SJCRH30 (cell line): ENCODE data around the gene RETSAT. TPM values are rescaled to one million over a fixed set of nuclear protein-coding genes. Genes with fewer than 3 reads are reported as not detected.
"Not testable (repeated sequence)": the region's sequence is repeated elsewhere in the genome, so short reads cannot be mapped to it uniquely, and the experiment has no call there.

ENCODE experiments used
- DNase-seq, 2 experiments: peaks; one replicate each; pipeline ENCODE4 v3.0.0-alpha.2; 2015 to 2020
- H3K27ac ChIP-seq: fragments of 250-450 bp; sonication (Bioruptor Pico); 2 replicates; pipeline ENCODE4 v1.5.1; 2020; ENCODE audit warnings: mild to moderate bottlenecking, moderate library complexity
- H3K27me3 ChIP-seq: fragments of 250-450 bp; sonication (Bioruptor Pico); 2 replicates; pipeline ENCODE4 v1.5.1; 2020; ENCODE audit warnings: mild to moderate bottlenecking, moderate library complexity
- H3K36me3 ChIP-seq: fragments of 250-450 bp; sonication (Bioruptor Pico); 2 replicates; pipeline ENCODE4 v1.5.1; 2020; ENCODE audit warnings: mild to moderate bottlenecking, moderate library complexity
- H3K4me1 ChIP-seq: fragments of 250-450 bp; sonication (Bioruptor Pico); 2 replicates; pipeline ENCODE4 v1.5.1; 2020; ENCODE audit warnings: mild to moderate bottlenecking, moderate library complexity
- H3K4me3 ChIP-seq: fragments of 250-450 bp; sonication (Bioruptor Pico); 2 replicates; pipeline ENCODE4 v1.5.1; 2020; ENCODE audit warnings: mild to moderate bottlenecking, moderate library complexity
- H3K9me3 ChIP-seq: fragments of 250-450 bp; sonication (Bioruptor Pico); replicated peaks from 2 replicates; pipeline ENCODE4 v1.5.1; 2020; ENCODE audit warnings: mild to moderate bottlenecking, moderate library complexity
- total RNA-seq: library from RNA; depleted of rRNA; stranded (reverse); fragments of >200 nt; shearing (Covaris generic); gene quantifications from 2 replicates; pipeline ENCODE4 v1.2.3, GENCODE V29; 2014

The RETSAT gene
- total RNA-seq, 1 experiment from 2014 or later = 11.0 TPM

DNA sequence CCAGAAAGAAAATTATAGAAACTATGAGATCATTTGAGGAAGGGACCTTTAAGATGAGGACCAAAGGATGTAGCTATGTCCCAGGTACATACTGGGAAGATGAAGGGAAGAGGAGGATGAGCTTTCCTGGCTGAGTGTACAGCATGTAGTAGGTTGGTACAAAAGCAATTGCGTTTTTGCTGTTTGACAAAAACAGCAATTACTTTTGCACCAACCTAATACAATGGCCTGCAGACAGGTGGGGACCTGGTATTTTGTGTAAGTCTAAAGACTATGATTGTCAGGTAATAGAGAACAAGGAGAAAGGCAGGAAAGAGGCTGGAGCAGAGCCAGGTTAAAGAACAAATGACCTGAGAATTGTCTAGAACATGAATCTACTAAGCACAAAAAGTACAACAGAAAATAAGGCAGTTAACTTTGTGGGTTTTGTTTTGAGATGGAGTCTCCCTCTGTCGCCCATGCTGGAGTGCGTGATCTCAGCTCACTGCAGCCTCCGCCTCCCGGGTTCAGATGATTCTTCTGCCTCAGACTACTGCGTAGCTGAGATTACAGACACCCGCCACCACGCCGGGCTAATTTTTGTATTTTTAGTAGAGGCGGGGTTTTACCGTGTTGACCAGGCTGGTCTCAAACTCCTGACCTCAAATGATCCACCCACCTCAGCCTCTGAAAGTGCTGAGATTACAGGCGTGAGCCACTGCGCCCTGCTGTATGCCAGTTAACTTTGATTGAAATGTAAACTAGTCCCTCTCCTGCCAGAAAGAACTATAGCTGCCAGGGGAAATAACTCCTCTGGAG, 23.3 kb downstream of the RETSAT start:
- H3K9me3 ChIP-seq = no peaks in the 10 kb centered on the region
- 0 out of 2 replicates have a peak, but pooled peaks cover 5% of the 10 kb centered on the region for H3K36me3 ChIP-seq
- no peak overlapping the region for H3K4me3 ChIP-seq
- H3K27ac ChIP-seq = no peak overlapping the region
- DNase-seq = no peak
- H3K27me3 ChIP-seq = no peaks in the 10 kb centered on the region
- H3K4me1 ChIP-seq = peaks cover under 1% of the 10 kb centered on the region; the same call in 1 of the 2 replicates

DNA sequence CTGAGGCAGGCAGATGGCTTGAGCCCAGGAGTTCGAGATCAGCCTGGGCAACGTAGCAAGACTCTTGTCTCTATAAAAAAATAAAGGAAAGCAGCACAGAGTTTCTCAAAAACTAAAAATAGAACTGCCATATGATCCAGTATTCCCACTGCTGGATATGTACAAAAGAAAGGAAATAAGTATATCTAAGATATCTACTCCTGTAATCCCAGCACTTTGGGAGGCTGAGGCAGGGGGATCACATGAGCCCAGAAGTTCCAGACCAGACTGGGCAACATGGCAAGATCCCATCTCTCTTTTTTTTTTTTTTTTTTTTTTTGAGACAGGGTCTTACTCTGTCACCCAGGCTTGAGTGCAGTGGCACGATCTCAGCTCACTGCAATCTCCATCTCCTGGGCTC, 24.6 kb downstream of the RETSAT start:
- not testable (repeated sequence) for H3K4me3 ChIP-seq, H3K4me1 ChIP-seq, DNase-seq, H3K27ac ChIP-seq, H3K27me3 ChIP-seq, H3K9me3 ChIP-seq
- H3K36me3 ChIP-seq = peaks cover 12% of the 10 kb centered on the region; the same call in 1 of the 2 replicates

DNA sequence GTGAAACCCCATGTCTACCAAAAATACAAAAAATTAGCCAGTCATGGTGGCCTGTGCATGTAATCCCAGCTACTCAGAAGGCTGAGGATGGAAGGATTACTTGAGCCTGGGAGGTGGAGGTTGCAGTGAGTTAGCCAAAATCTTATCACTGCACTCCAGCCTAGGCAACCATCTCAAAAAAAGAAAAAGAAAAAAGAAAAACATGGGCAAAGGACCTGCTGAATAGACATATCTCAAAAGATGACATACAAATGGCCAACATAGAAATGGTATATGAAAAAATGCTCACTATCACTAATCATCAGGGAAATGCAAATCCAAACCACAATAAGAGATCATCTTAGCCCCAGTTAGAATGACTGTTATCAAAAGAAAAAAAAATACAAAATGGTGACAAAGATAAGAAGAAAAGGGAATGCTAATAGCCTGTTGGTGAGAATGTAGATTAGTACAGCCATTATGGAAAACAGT, 25.1 kb downstream of the RETSAT start:
- no peak overlapping the region for H3K4me3 ChIP-seq
- peaks cover 15% of the 10 kb centered on the region; the same call in 1 of the 2 replicates for H3K36me3 ChIP-seq
- H3K9me3 ChIP-seq = no peaks in the 10 kb centered on the region
- peaks cover 3% of the 10 kb centered on the region; the same call in 1 of the 2 replicates for H3K4me1 ChIP-seq
- DNase-seq = no peak
- no peak overlapping the region for H3K27ac ChIP-seq
- no peaks in the 10 kb centered on the region for H3K27me3 ChIP-seq

DNA sequence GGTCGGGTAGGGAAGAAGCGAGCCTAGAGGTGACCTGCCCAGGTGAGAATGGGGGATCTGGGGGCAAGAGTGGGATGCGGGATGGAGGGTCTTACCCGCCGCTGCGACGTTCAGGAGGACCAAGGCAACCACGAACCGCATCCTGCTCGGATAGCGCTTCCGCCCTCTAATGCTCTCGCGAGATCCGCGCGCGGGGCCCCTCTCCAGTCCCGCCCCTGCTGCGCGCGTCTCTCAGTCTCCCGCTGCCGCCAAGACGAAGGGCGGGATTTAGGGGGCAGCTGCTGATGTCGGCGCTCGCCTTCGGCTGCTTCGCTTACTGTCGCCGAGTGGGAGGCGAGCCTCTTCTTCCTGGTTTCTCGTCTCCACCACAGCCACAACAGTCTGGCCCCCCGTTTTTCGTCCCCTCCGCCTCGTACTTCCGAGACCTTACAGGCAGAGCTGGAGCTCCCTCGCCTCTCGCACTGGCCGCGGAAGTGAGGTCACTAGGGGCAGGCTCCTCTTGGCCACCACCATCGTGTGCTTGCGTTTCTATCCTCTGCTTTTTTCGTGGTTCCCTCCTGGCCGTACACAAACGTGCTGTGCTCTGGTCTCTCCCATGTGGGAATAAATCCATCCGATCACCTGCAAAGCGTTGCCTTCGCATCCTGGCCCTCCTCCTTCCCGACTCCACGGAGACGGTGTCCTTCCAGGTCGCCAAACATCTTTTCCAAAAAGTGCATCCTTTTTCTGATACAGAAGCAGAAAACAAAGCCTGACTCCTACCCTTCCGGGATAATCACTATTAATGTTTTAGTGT, 26.3 kb downstream of the RETSAT start, which contains the start of gene TGOLN2:
Gene TGOLN2, minus strand, starts transcription at position 168 of the 796 bp plus-strand sequence. Its CDS starts 27 bp downstream, at position 141.
- DNase-seq = peak; percentile 96 to 97
- Histone ChIP-seq H3K4me1 (peaks cover 3% of the 10 kb centered on the region; the same call in 1 of the 2 replicates), H3K4me3 (peak within 1 kb of the TSS; percentile 82), H3K36me3 (peaks cover 26% of the 10 kb centered on the region), H3K27ac (peak within 1 kb of the TSS; percentile 95), H3K27me3 (no peaks in the 10 kb centered on the region), H3K9me3 (no peaks in the 10 kb centered on the region)

DNA sequence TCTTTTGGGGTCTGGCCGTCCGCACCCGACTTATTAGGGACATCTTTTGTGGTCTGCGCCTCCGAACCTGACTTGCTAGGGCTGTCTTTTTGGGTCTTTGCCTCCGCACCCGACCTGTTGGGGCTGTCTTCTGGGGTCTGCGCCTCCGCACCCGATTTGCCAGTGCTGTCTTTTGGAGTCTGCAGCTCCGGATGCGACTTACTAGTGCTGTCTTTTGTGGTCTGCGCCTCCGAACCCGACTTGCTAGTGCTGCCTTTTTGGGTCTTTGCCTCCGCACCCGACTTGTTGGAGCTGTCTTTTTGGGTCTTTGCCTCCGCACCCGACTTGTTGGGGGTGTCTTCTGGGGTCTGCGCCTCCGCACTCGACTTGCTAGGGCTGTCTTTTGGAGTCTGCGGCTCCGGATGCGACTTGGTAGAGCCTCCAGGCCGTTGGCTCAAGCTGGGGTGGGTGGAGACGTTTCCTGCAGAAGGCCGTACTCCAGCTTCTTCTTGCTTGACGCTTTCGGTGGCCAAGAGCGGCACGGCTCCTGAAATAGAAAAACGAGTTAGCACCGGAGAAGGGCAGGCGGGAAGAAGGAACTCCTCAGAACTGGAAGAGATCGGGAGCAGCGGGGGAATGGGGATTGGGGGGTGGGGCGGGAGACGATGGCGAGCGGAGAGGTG, 27.0 kb downstream of the RETSAT start:
- Histone ChIP-seq H3K27me3 (no peaks in the 10 kb centered on the region), H3K9me3 (no peaks in the 10 kb centered on the region), H3K4me1 (peaks cover 3% of the 10 kb centered on the region; the same call in 1 of the 2 replicates), H3K4me3 (peak overlapping the region; percentile 82), H3K36me3 (peaks cover 34% of the 10 kb centered on the region), H3K27ac (peak overlapping the region; percentile 95; the same call in 1 of the 2 replicates)
- DNase-seq = peak in 1 of 2 experiments; percentile 55

DNA sequence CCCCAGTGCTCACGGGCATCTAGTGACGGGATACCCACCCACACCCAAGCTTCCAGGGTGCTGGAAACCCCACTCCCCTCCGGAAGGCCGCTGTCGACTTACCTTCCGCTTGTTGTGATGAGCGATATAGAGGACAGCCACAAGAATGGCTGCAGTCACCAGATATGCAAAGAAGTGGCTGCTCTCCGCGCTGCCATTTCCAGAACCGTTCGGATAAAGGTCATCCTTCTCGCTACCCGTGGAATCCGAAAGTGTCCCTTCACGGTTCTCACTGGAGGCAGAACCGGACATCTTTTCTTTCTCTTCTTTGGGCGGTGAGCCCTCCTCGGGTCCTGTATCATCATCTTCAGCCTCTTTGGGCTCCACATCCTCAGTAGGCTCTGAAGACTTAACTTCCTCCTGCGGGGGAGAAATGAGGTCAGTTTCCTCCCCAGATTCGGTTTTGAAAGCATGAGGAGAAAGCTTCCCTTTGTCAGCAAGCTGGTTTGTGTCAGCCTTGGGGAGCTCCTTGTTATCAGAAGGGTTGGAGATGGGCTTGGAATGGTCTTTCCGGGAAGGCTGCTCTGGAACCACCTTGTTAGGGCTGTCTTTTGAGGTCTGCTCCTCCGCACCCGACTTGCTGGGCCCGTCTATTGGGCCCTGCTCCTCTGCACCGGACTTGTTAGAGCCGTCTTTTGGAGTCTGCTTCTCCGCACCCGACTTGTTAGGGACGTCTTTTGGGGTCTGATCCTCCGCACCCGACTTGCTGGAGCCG, 27.7 kb downstream of the RETSAT start:
- no peak overlapping the region for H3K27ac ChIP-seq
- no peaks in the 10 kb centered on the region for H3K27me3 ChIP-seq
- peak overlapping the region; percentile 82 for H3K4me3 ChIP-seq
- H3K36me3 ChIP-seq = peaks cover 41% of the 10 kb centered on the region
- H3K9me3 ChIP-seq = no peaks in the 10 kb centered on the region
- H3K4me1 ChIP-seq = peaks cover 3% of the 10 kb centered on the region; the same call in 1 of the 2 replicates
- DNase-seq = no peak

DNA sequence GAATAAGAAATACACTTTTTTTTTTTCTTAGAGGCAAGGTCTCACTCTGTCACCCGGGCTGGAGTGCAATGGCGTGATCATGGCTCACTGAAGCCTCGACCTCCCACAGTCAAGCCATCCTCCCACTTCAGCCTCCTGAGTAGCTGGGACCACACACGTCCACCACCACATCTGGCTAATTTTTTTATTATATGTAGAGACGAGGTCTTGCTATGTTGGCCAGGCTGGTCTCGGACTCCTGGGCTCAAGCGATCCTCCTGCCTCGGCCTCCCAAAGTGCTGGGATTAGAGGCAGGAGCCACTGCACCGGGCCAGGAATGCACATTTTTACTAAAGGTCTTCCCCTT, 28.9 kb downstream of the RETSAT start:
- no peaks in the 10 kb centered on the region for H3K9me3 ChIP-seq

DNA sequence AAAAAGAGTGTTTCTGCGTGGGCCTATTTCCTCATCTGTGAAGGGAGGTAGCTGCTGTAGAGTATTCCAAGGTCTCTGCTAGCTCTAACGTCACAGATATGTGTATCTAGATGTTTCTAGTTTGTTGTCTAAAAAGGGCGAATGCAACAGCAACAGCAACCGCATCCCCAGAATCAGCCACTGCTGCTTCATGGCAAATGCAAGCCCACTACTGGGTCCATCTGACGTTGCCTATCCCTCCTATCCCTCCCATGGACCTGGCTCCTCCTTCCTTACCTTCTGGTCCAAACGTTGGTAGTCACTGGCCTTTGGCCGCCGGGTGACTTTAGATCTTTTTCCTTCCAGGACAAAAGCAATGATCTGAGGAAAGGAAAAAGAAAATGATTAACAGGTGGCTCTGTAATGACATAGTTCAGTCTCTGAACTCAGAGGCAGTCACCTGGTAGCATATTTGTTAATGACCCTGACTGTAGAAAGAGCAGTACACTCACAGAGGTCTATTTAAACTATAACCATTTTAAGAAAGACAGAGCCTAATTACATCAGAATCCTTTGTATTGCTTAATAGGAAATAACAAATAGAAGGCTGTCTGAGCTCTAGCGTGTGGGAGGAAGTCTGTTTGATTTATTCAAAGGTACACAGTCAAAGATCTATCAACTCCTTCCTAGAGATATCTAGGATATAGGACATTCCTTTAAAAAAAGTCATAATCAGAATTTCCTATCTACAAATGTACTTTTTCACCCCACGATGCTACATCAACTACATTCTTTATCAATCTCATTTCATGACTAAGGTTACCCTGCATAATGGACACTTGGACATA, 29.5 kb downstream of the RETSAT start:
- H3K9me3 ChIP-seq = no peaks in the 10 kb centered on the region
- no peak overlapping the region for H3K27ac ChIP-seq
- H3K4me3 ChIP-seq = no peak overlapping the region
- H3K4me1 ChIP-seq = peaks cover 3% of the 10 kb centered on the region; the same call in 1 of the 2 replicates
- no peak for DNase-seq
- H3K36me3 ChIP-seq = peaks cover 58% of the 10 kb centered on the region
- H3K27me3 ChIP-seq = no peaks in the 10 kb centered on the region

More for the DNA sequence above, 28.9 kb downstream of the RETSAT start:
- no peak for DNase-seq
- H3K27ac ChIP-seq = no peak overlapping the region
- peaks cover 52% of the 10 kb centered on the region for H3K36me3 ChIP-seq
- no peak overlapping the region for H3K4me3 ChIP-seq
- peaks cover 3% of the 10 kb centered on the region; the same call in 1 of the 2 replicates for H3K4me1 ChIP-seq
- H3K27me3 ChIP-seq = no peaks in the 10 kb centered on the region

DNA sequence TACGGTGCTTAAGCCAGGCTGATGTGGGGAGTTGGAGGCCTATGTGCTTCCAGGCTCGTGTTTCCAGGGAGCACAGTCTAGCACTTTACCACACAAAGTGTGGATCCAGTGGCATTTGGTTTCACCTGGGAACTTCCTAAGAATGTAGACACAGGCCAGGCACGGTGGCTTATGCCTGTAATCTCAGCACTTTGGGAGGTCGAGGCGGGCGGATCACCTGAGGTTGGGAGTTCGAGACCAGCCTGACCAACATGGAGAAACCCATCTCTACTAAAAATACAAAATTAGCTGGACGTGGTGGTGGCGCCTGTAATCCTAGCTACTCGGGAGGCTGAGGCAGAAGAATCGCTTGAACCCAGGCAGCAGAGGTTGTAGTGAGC, 30.4 kb downstream of the RETSAT start:
- DNase-seq, H3K4me3 ChIP-seq, H3K27me3 ChIP-seq, H3K4me1 ChIP-seq, H3K27ac ChIP-seq, H3K9me3 ChIP-seq: not testable (repeated sequence)
- peaks cover 65% of the 10 kb centered on the region for H3K36me3 ChIP-seq

DNA sequence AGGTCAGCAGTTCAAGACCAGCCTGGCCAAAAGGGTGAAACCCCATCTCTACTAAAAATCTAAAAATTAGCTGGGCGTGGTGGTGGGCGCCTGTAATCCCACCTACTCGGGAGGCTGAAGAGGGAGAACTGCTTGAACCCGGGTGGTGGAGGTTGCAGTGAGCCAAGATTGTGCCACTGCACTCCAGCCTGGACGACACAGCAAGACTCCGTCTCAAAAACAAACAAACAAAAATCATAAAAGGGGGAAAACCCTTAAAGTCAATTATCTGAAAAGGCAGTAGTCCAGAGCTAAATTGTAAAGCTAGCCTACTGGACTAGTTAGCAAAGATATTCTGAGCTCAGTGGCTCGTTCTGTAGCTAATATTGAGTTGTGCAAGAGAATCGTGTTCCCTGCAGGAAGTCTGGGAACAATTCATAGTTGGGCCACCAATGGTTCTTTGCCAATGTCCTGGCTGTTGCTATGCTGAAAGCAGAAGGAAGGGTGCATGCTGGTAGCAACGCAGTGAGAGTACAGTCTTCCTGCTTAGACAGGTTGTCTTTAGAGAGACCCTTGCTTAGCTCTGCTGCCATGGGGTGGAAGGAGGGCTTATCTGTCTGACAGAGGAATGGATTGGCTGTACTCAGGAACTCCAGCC, 30.9 kb downstream of the RETSAT start:
- Histone ChIP-seq H3K27me3 (no peaks in the 10 kb centered on the region), H3K4me3 (no peak overlapping the region), H3K27ac (no peak overlapping the region), H3K4me1 (peaks cover 7% of the 10 kb centered on the region), H3K9me3 (no peaks in the 10 kb centered on the region), H3K36me3 (peaks cover 65% of the 10 kb centered on the region)
- DNase-seq = no peak

DNA sequence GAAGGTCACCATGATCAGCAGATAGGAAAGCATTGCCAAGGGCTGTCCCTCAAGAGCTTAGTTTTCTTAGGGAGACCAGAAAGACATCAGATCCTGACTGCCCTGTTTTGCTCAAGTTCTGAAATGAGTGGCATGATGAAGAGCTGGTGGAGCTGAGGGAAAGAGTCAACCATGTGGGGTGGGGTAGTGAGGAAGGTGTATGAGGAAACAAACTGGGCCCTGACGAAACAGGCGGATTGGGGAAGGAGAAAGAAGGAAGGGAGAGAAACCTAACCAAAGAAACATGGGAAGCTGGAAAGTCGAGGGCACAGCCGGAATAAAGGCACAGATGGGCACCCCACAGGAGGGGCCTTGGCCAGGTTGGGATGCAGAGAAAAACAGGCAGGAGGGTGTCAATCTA, 34.5 kb downstream of the RETSAT start:
- no peak for DNase-seq
- no peak overlapping the region for H3K27ac ChIP-seq
- peaks cover 9% of the 10 kb centered on the region; the same call in 1 of the 2 replicates for H3K4me1 ChIP-seq
- no peak overlapping the region for H3K4me3 ChIP-seq
- peaks cover 68% of the 10 kb centered on the region for H3K36me3 ChIP-seq
- no peaks in the 10 kb centered on the region for H3K9me3 ChIP-seq
- no peaks in the 10 kb centered on the region for H3K27me3 ChIP-seq

DNA sequence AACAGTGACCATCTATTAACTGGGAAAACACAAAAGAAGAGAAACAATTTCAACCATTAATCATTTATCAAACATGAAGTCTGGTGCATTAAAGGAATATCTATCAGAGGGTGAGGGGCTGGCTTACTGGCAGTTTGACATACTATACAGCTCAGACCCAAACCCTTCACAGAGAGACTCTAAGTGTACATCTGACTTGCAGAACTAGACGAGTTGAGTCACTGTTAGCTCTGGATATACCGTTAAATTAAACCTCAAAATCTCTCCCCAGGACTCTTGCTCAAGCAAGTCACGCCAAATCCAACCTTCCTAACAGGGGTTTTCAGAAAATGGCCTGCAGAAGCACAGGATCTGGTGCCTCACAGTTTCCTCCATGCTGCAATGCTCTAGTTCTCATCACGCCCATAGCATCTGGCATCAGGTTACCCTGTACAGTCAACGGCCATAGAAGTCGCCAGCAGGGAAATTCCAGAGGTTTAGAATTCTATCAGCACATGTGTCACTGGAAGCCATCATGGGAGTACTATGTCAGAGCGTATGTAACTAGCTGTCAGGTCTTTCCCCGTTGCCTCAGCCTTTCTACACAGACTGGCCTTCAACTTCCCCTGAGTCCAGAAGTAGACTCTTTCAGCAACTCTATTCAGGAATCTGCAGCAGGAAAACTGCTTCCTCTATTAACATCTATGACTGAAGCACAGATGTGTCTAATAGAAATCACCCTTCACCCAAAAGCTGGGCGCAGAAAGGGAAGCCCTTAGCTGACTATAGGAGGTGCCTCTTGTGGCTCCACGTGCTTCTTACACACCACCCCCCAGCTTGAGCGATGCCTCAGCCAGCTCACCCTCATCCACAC, 35.9 kb downstream of the RETSAT start:
- Histone ChIP-seq H3K27me3 (no peaks in the 10 kb centered on the region), H3K27ac (no peak overlapping the region)
- DNase-seq = peak; percentile 51 to 64

More for the DNA sequence above, 35.9 kb downstream of the RETSAT start:
- Histone ChIP-seq H3K4me1 (peaks cover 9% of the 10 kb centered on the region; the same call in 1 of the 2 replicates), H3K9me3 (no peaks in the 10 kb centered on the region), H3K36me3 (peaks cover 57% of the 10 kb centered on the region), H3K4me3 (no peak overlapping the region)
